OCI-LY7 (cell line): ENCODE measurements around the gene PPP4R4.

Experiments
- CTCF ChIP-seq: fragments of 200-600 bp; sonication (generic); conservative IDR thresholded peaks from 2 replicates; pipeline ENCODE4 v1.5.1; 2014; ENCODE audit warnings: mild to moderate bottlenecking, antibody characterized with exemption, low read length, moderate library complexity, mixed read lengths
- EZH2phosphoT487 ChIP-seq: fragments of 200-600 bp; sonication (generic); IDR thresholded peaks from 2 replicates; pipeline ENCODE4 v1.6.1; 2018; ENCODE audit warnings: low read depth, borderline replicate concordance, mild to moderate bottlenecking, mixed run types, antibody characterized with exemption, low read length, moderate library complexity, mixed read lengths

GRCh38 chr14:94177806-94178205, 3.7 kb downstream of the PPP4R4 start:
- TF ChIP-seq CTCF (no peak), EZH2phosphoT487 (no peak)
